ENCODE data around the gene TAF4B. TPM values are rescaled to one million over a fixed set of nuclear protein-coding genes. Genes with fewer than 3 reads are reported as not detected.
A peak's percentile ranks its signal among the peaks of the same experiment; 100 is the strongest.
"Not testable (repeated sequence)": the region's sequence is repeated elsewhere in the genome, so short reads cannot be mapped to it uniquely, and the experiment has no call there.

Gene TAF4B
- polyA plus RNA-seq, 3 donors = 4.6 to 6.0 (median 5.0) TPM

- no peak for DNase-seq (ENCODE audit: extremely low read depth in 1 of 11, low read depth in 9 of 11, low spot score in 4 of 11)
Observed at GRCh38 chr18:26290385-26290784, 64.1 kb downstream of the TAF4B start.

- DNase-seq (ENCODE audit: extremely low read depth in 1 of 11, low read depth in 9 of 11, low spot score in 4 of 11) = no peak
Observed at GRCh38 chr18:26293982-26294381, 67.7 kb downstream of the TAF4B start.

GRCh38 chr18:26298107-26298506 is 71.9 kb downstream of the TAF4B start:
- DNase-seq (ENCODE audit: extremely low read depth in 1 of 11, low read depth in 9 of 11, low spot score in 4 of 11) = no peak

- no peak for DNase-seq (ENCODE audit: extremely low read depth in 1 of 11, low read depth in 9 of 11, low spot score in 4 of 11)
Observed at GRCh38 chr18:26301681-26302080, 75.4 kb downstream of the TAF4B start.

- not testable (repeated sequence) for DNase-seq (ENCODE audit: extremely low read depth in 1 of 11, low read depth in 9 of 11, low spot score in 4 of 11)
Observed at GRCh38 chr18:26303222-26303621, 77.0 kb downstream of the TAF4B start.

- no peak for DNase-seq (ENCODE audit: extremely low read depth in 1 of 11, low read depth in 9 of 11, low spot score in 4 of 11)
Observed at GRCh38 chr18:26304511-26304910, 78.3 kb downstream of the TAF4B start.

- DNase-seq (ENCODE audit: extremely low read depth in 1 of 11, low read depth in 9 of 11, low spot score in 4 of 11) = peak; percentile 25 to 57 (median 40)
Observed at GRCh38 chr18:26307161-26307773, 81.0 kb downstream of the TAF4B start.

- DNase-seq (ENCODE audit: extremely low read depth in 1 of 11, low read depth in 9 of 11, low spot score in 4 of 11) = no peak
Observed at GRCh38 chr18:26309281-26309680, 83.0 kb downstream of the TAF4B start.

GRCh38 chr18:26312199-26312598 is 86.0 kb downstream of the TAF4B start:
- DNase-seq (ENCODE audit: extremely low read depth in 1 of 11, low read depth in 9 of 11, low spot score in 4 of 11) = no peak

GRCh38 chr18:26317398-26317797 is 91.2 kb downstream of the TAF4B start:
- no peak for DNase-seq (ENCODE audit: extremely low read depth in 1 of 11, low read depth in 9 of 11, low spot score in 4 of 11)

- DNase-seq (ENCODE audit: extremely low read depth in 1 of 11, low read depth in 9 of 11, low spot score in 4 of 11) = no peak
Observed at GRCh38 chr18:26320686-26321085, 94.4 kb downstream of the TAF4B start.

GRCh38 chr18:26322890-26323653 is 96.8 kb downstream of the TAF4B start:
- no peak for DNase-seq (ENCODE audit: extremely low read depth in 1 of 11, low read depth in 9 of 11, low spot score in 4 of 11)

- DNase-seq (ENCODE audit: extremely low read depth in 1 of 11, low read depth in 9 of 11, low spot score in 4 of 11) = no peak
Observed at GRCh38 chr18:26325771-26326170, 99.5 kb downstream of the TAF4B start.

GRCh38 chr18:26327062-26327461 is 100.8 kb downstream of the TAF4B start:
- DNase-seq (ENCODE audit: extremely low read depth in 1 of 11, low read depth in 9 of 11, low spot score in 4 of 11) = no peak

GRCh38 chr18:26332991-26333390 is 106.7 kb downstream of the TAF4B start:
- no peak for DNase-seq (ENCODE audit: extremely low read depth in 1 of 11, low read depth in 9 of 11, low spot score in 4 of 11)

GRCh38 chr18:26335156-26335555 is 108.9 kb downstream of the TAF4B start:
- no peak for DNase-seq (ENCODE audit: extremely low read depth in 1 of 11, low read depth in 9 of 11, low spot score in 4 of 11)

- DNase-seq (ENCODE audit: extremely low read depth in 1 of 11, low read depth in 9 of 11, low spot score in 4 of 11) = peak in 8 of 11 donors; percentile 22 to 67 (median 40)
Observed at GRCh38 chr18:26335571-26336487, 109.6 kb downstream of the TAF4B start.

- no peak for DNase-seq (ENCODE audit: extremely low read depth in 1 of 11, low read depth in 9 of 11, low spot score in 4 of 11)
Observed at GRCh38 chr18:26336572-26336971, 110.3 kb downstream of the TAF4B start.

- peak in 1 of 11 donors; percentile 34 for DNase-seq (ENCODE audit: extremely low read depth in 1 of 11, low read depth in 9 of 11, low spot score in 4 of 11)
Observed at GRCh38 chr18:26342646-26343045, 116.4 kb downstream of the TAF4B start.

- DNase-seq (ENCODE audit: extremely low read depth in 1 of 11, low read depth in 9 of 11, low spot score in 4 of 11) = no peak
Observed at GRCh38 chr18:26350961-26351360, 124.7 kb downstream of the TAF4B start.

All from renal cortex interstitium (tissue), 11 donors.